ENCODE results near the gene RFNG.

RFNG gene

GRCh38 chr17:82058855-82059249 is 7.2 kb upstream of the RFNG start:
- Mint-ChIP-seq H3K36me3 (ENCODE audit: low read depth) (peaks cover 7% of the 10 kb centered on the region), H3K9me3 (no peaks in the 10 kb centered on the region), H3K27me3 (no peaks in the 10 kb centered on the region), H3K4me1 (peaks cover under 1% of the 10 kb centered on the region), H3K4me3 (no peak overlapping the region), H3K27ac (no peak overlapping the region)
- no peak for ATAC-seq
- no peak for DNase-seq

- Mint-ChIP-seq H3K27me3 (no peaks in the 10 kb centered on the region), H3K36me3 (ENCODE audit: low read depth) (peaks cover 7% of the 10 kb centered on the region), H3K4me3 (no peak overlapping the region), H3K4me1 (peaks cover 5% of the 10 kb centered on the region), H3K9me3 (no peaks in the 10 kb centered on the region), H3K27ac (no peak overlapping the region)
- ATAC-seq = no peak
- no peak for DNase-seq
Measured at GRCh38 chr17:82058230-82058854, 6.7 kb upstream of the RFNG start.

- Mint-ChIP-seq H3K4me1 (peaks cover 11% of the 10 kb centered on the region), H3K4me3 (no peak overlapping the region), H3K9me3 (no peaks in the 10 kb centered on the region), H3K27me3 (no peaks in the 10 kb centered on the region), H3K36me3 (ENCODE audit: low read depth) (peaks cover 7% of the 10 kb centered on the region), H3K27ac (no peak overlapping the region)
- no peak for ATAC-seq
- DNase-seq = no peak
Measured at GRCh38 chr17:82056729-82057621, 5.4 kb upstream of the RFNG start.

GRCh38 chr17:82055965-82056728 is 4.5 kb upstream of the RFNG start:
- H3K9me3 Mint-ChIP-seq = no peaks in the 10 kb centered on the region
- peaks cover 11% of the 10 kb centered on the region for H3K4me1 Mint-ChIP-seq
- ATAC-seq (no peak), DNase-seq (no peak)
- H3K27me3 Mint-ChIP-seq = no peaks in the 10 kb centered on the region
- H3K27ac Mint-ChIP-seq = no peak overlapping the region
- no peak overlapping the region for H3K4me3 Mint-ChIP-seq
- peaks cover 7% of the 10 kb centered on the region for H3K36me3 Mint-ChIP-seq (ENCODE audit: low read depth)

GRCh38 chr17:82055023-82055964 is 3.7 kb upstream of the RFNG start:
- no peak for ATAC-seq
- H3K36me3 Mint-ChIP-seq (ENCODE audit: low read depth) = peaks cover 7% of the 10 kb centered on the region
- H3K27me3 Mint-ChIP-seq = no peaks in the 10 kb centered on the region
- peaks cover 17% of the 10 kb centered on the region for H3K4me1 Mint-ChIP-seq
- no peak overlapping the region for H3K4me3 Mint-ChIP-seq
- H3K9me3 Mint-ChIP-seq = no peaks in the 10 kb centered on the region
- DNase-seq = no peak
- no peak overlapping the region for H3K27ac Mint-ChIP-seq

- peaks cover 5% of the 10 kb centered on the region for H3K36me3 Mint-ChIP-seq (ENCODE audit: low read depth)
- H3K4me1 Mint-ChIP-seq = peaks cover 18% of the 10 kb centered on the region
- no peaks in the 10 kb centered on the region for H3K27me3 Mint-ChIP-seq
- ATAC-seq (no peak), DNase-seq (no peak)
- H3K4me3 Mint-ChIP-seq = no peak overlapping the region
- H3K9me3 Mint-ChIP-seq = no peaks in the 10 kb centered on the region
- H3K27ac Mint-ChIP-seq = no peak overlapping the region
Measured at GRCh38 chr17:82054351-82055022, 2.9 kb upstream of the RFNG start.

GRCh38 chr17:82053556-82054263 is 2.1 kb upstream of the RFNG start:
- Mint-ChIP-seq H3K4me3 (peak overlapping the region; percentile 81), H3K27me3 (no peaks in the 10 kb centered on the region), H3K9me3 (no peaks in the 10 kb centered on the region), H3K27ac (peak overlapping the region; percentile 39), H3K4me1 (peaks cover 18% of the 10 kb centered on the region), H3K36me3 (ENCODE audit: low read depth) (peaks cover 5% of the 10 kb centered on the region)
- DNase-seq (no peak), ATAC-seq (no peak)

- Mint-ChIP-seq H3K9me3 (no peaks in the 10 kb centered on the region), H3K27ac (peak overlapping the region; percentile 39), H3K36me3 (ENCODE audit: low read depth) (peaks cover 5% of the 10 kb centered on the region), H3K27me3 (no peaks in the 10 kb centered on the region), H3K4me3 (peak overlapping the region; percentile 81), H3K4me1 (peaks cover 18% of the 10 kb centered on the region)
- DNase-seq = no peak
- no peak for ATAC-seq
Measured at GRCh38 chr17:82053130-82053529, 1.5 kb upstream of the RFNG start.

- no peak for DNase-seq
- Mint-ChIP-seq H3K4me3 (peak overlapping the region; percentile 81), H3K36me3 (ENCODE audit: low read depth) (peaks cover 2% of the 10 kb centered on the region), H3K4me1 (peaks cover 18% of the 10 kb centered on the region), H3K27me3 (no peaks in the 10 kb centered on the region), H3K9me3 (no peaks in the 10 kb centered on the region), H3K27ac (peak overlapping the region; percentile 46)
- ATAC-seq = no peak
Measured at GRCh38 chr17:82052638-82053059, 1.0 kb upstream of the RFNG start.

- peaks cover 18% of the 10 kb centered on the region for H3K4me1 Mint-ChIP-seq
- peaks cover under 1% of the 10 kb centered on the region for H3K36me3 Mint-ChIP-seq (ENCODE audit: low read depth)
- DNase-seq = no peak
- H3K4me3 Mint-ChIP-seq = peak overlapping the region; percentile 77
- no peak for ATAC-seq
- H3K9me3 Mint-ChIP-seq = no peaks in the 10 kb centered on the region
- no peaks in the 10 kb centered on the region for H3K27me3 Mint-ChIP-seq
- peak overlapping the region; percentile 39 for H3K27ac Mint-ChIP-seq
Measured at GRCh38 chr17:82050761-82051641, 610 bp downstream of the RFNG start.

GRCh38 chr17:82050152-82050760 is 1.4 kb downstream of the RFNG start:
- H3K4me1 Mint-ChIP-seq = peaks cover 18% of the 10 kb centered on the region
- no peaks in the 10 kb centered on the region for H3K9me3 Mint-ChIP-seq
- H3K27ac Mint-ChIP-seq = no peak overlapping the region
- H3K36me3 Mint-ChIP-seq (ENCODE audit: low read depth) = no peaks in the 10 kb centered on the region
- no peaks in the 10 kb centered on the region for H3K27me3 Mint-ChIP-seq
- peak overlapping the region; percentile 77 for H3K4me3 Mint-ChIP-seq
- DNase-seq (no peak), ATAC-seq (no peak)

GRCh38 chr17:82049521-82049971 is 2.1 kb downstream of the RFNG start:
- Mint-ChIP-seq H3K4me1 (peaks cover 18% of the 10 kb centered on the region), H3K9me3 (no peaks in the 10 kb centered on the region), H3K27ac (no peak overlapping the region), H3K4me3 (no peak overlapping the region), H3K36me3 (ENCODE audit: low read depth) (no peaks in the 10 kb centered on the region), H3K27me3 (no peaks in the 10 kb centered on the region)
- ATAC-seq = no peak
- DNase-seq = no peak
